A549 (cell line): Measurements from ENCODE around the gene GSKIP. TPM values are rescaled to one million over a fixed set of nuclear protein-coding genes. Genes with fewer than 3 reads are reported as not detected.

Source experiments
- ATAC-seq, 2 experiments: fragments of 200-7000 bp in 1 of 2; fragments of >200 bp in 1 of 2; cut with Nextera tagmentation in 1 of 2; cut with Tn5 transposase in 1 of 2; 3 replicates each; pipeline versions ENCODE4 v1.8.0 to v1.9.1; 2018 to 2020; ENCODE audit warnings: mild to moderate bottlenecking in 1 of 2, moderate library complexity in 1 of 2
- CTCF ChIA-PET: fragments of 300-600 bp; sonication (Branson Sonifier 250); formaldehyde crosslinking; extraction: SDS; loops from one replicate; lab custom pipeline; 2021; ENCODE audit warnings: antibody characterized with exemption, inconsistent platforms; lab: Yijun Ruan, JAX
- POLR2A ChIA-PET: fragments of 350-600 bp; formaldehyde crosslinking; extraction: SDS; loops from one replicate; lab custom pipeline; 2021; ENCODE audit warnings: antibody characterized with exemption, inconsistent platforms; lab: Yijun Ruan, JAX
- DNase-seq, 2 experiments: peaks; one replicate each; pipeline versions ENCODE4 v3.0.0 to v3.0.0-alpha.2; 2011 to 2016; ENCODE audit warnings: low read depth in 1 of 2, low spot score in 1 of 2
- FAIRE-seq: peaks from 2 replicates; lab custom pipeline; 2011; peaks lifted over from hg19 to GRCh38; lab: Jason Lieb, UNC
- H3K27ac ChIP-seq, 2 experiments: fragments of >200 bp; sonication (Bioruptor Twin); formaldehyde crosslinking; 3 replicates each; pipeline ENCODE4 v1.5.1; 2016 to 2017
- H3K4me1 ChIP-seq: fragments of >200 bp; sonication (Bioruptor Twin); formaldehyde crosslinking; 3 replicates; pipeline ENCODE4 v1.6.1; 2016
- H3K4me2 ChIP-seq: fragments of >200 bp; sonication (Bioruptor Twin); formaldehyde crosslinking; 3 replicates; pipeline ENCODE4 v1.6.1; 2016
- H3K4me3 ChIP-seq: fragments of >200 bp; sonication (Bioruptor Twin); formaldehyde crosslinking; 3 replicates; pipeline ENCODE4 v1.5.1; 2016
- H3K9me3 ChIP-seq: fragments of >200 bp; sonication (Bioruptor Twin); formaldehyde crosslinking; 3 replicates; pipeline ENCODE4 v1.6.1; 2016
- BHLHE40 ChIP-seq: IDR thresholded peaks from 2 replicates; pipeline ENCODE4 v1.6.1; 2012; ENCODE audit warnings: low read depth, low read length, inconsistent platforms
- CHD2 ChIP-seq: fragments of 150-350 bp; IDR thresholded peaks from 2 replicates; pipeline ENCODE4 v1.6.1; 2014; ENCODE audit warnings: low read length; ENCODE audit not compliant: partially characterized antibody
- EHMT2 ChIP-seq: fragments of 200-600 bp; sonication (generic); IDR thresholded peaks from 2 replicates; pipeline ENCODE4 v1.6.1; 2016; ENCODE audit warnings: antibody characterized with exemption, low read depth, mild to moderate bottlenecking, moderate library complexity
- EP300 ChIP-seq, 2 experiments: fragments of >200 bp; sonication (Bioruptor Twin); formaldehyde crosslinking; IDR thresholded peaks; 2 replicates in 1 of 2; 3 replicates in 1 of 2; pipeline ENCODE4 v1.6.1; 2016 to 2017
- FOXS1 ChIP-seq: fragments of 250-450 bp; sonication (Bioruptor Pico); IDR thresholded peaks from 2 replicates; pipeline ENCODE4 v1.5.0; 2020; ENCODE audit warnings: mild to moderate bottlenecking, moderate library complexity
- HEYL ChIP-seq: fragments of 250-450 bp; sonication (Bioruptor Pico); IDR thresholded peaks from 2 replicates; pipeline ENCODE4 v1.8.0; 2021; ENCODE audit warnings: mild to moderate bottlenecking, moderate library complexity
- KDM5A ChIP-seq: fragments of 200-600 bp; sonication (generic); IDR thresholded peaks from 2 replicates; pipeline ENCODE4 v1.6.1; 2016; ENCODE audit warnings: antibody characterized with exemption, mild to moderate bottlenecking
- MAFK ChIP-seq: fragments of 450-650 bp; IDR thresholded peaks from 2 replicates; pipeline ENCODE4 v1.6.1; 2014; ENCODE audit not compliant: partially characterized antibody
- NR3C1 ChIP-seq: fragments of >200 bp; sonication (Bioruptor Twin); formaldehyde crosslinking; IDR thresholded peaks from 3 replicates; pipeline ENCODE4 v1.6.1; 2017
- PHF8 ChIP-seq: fragments of 200-600 bp; sonication (generic); IDR thresholded peaks from 2 replicates; pipeline ENCODE4 v1.6.1; 2016; ENCODE audit warnings: low read depth, mild to moderate bottlenecking, antibody characterized with exemption, moderate library complexity, borderline replicate concordance
- POLR2AphosphoS2 ChIP-seq: conservative IDR thresholded peaks from 2 replicates; pipeline ENCODE4 v1.6.1; 2012; ENCODE audit warnings: low read length, improper control_type of control experiment, inconsistent platforms
- RNF2 ChIP-seq: fragments of 200-600 bp; sonication (generic); IDR thresholded peaks from 2 replicates; pipeline ENCODE4 v1.6.1; 2016; ENCODE audit warnings: low read depth, mild to moderate bottlenecking, antibody characterized with exemption, moderate library complexity, borderline replicate concordance
- SMC3 ChIP-seq: fragments of >200 bp; sonication (Bioruptor Twin); formaldehyde crosslinking; IDR thresholded peaks from 3 replicates; pipeline ENCODE4 v1.6.1; 2018; ENCODE audit warnings: inconsistent platforms
- SREBF2 ChIP-seq: fragments of 450-650 bp; IDR thresholded peaks from 2 replicates; pipeline ENCODE4 v1.6.1; 2014; ENCODE audit warnings: mild to moderate bottlenecking, moderate library complexity
- ZC3H11A ChIP-seq: fragments of 450-650 bp; IDR thresholded peaks from 2 replicates; pipeline ENCODE4 v1.6.1; 2014; ENCODE audit warnings: antibody characterized with exemption, mild to moderate bottlenecking
- ZNF302 ChIP-seq: fragments of 250-450 bp; sonication (Bioruptor Pico); IDR thresholded peaks from 2 replicates; pipeline ENCODE4 v1.9.0; 2021; ENCODE audit warnings: inconsistent platforms, mild to moderate bottlenecking, moderate library complexity
- ZSCAN20 ChIP-seq: fragments of 250-450 bp; sonication (Bioruptor Pico); IDR thresholded peaks from 2 replicates; pipeline ENCODE4 v1.8.0; 2022; ENCODE audit warnings: mild to moderate bottlenecking, moderate library complexity
- WGBS: methylation state at CpG from one replicate; pipeline ENCODE4 v1.1.6; 2017; ENCODE audit errors: missing lambda C conversion rate; 5-methylcytosine and 5-hydroxymethylcytosine counted together
- polyA plus RNA-seq, 4 experiments: library from polyadenylated mRNA; depleted of rRNA in 3 of 4; stranded (reverse); fragments of >200 nt; fragmentation: RNase III in 1 of 4; extraction: RNeasy Plus Mini Kit Qiagen cat#74134 plus additional on column Dnase treatment in 1 of 4; gene quantifications; 2 replicates in 3 of 4; 3 replicates in 1 of 4; pipeline ENCODE4 v1.2.3, GENCODE V29; 2011 to 2017
- TF ChIP-seq, protein P1 (sequence below): IDR thresholded peaks from 2 replicates; pipeline ENCODE4 v1.6.1; 2012; ENCODE audit warnings: low read depth, borderline replicate concordance
- TF ChIP-seq, protein P2 (sequence below): fragments of >200 bp; sonication (Bioruptor Twin); formaldehyde crosslinking; IDR thresholded peaks from 2 replicates; pipeline ENCODE4 v1.6.1; 2016
- TF ChIP-seq, protein P3 (sequence below): fragments of >200 bp; sonication (Bioruptor Twin); formaldehyde crosslinking; IDR thresholded peaks from 3 replicates; pipeline ENCODE4 v1.5.1; 2016
- TF ChIP-seq, protein P4 (sequence below): IDR thresholded peaks from 2 replicates; pipeline ENCODE4 v1.6.1; 2012

Gene GSKIP
- polyA plus RNA-seq, 2 of the 4 experiments (the other 2 are of a cell fraction), result 30.9 to 57.8 TPM

DNA sequence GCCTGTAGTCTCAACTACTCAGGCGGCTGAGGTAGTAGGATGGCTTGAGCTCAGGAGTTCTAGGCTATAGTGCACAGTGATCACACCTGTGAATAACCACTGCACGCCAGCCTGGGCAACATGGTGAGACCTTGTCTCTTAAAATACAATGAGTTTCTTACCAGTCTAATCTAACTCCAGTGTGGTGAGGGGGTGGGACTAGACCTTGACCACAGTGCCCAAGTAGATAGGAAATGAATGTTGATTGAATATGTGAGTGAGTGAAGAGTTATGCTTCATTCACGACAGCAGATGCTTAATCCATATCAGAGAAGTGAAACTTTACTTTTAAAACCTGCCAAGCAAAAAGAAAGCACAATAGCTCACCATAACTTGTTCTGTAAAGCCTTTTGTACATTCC, 17.4 kb downstream of the GSKIP start:
- DNase-seq, result no peak
- WGBS, result 86% methylated on average over 3 of the region's 3 CpGs
- CTCF ChIA-PET, result interaction anchor here (4.1 kb wide), 1 partner anchor 10 kb away, joined by 20 read pairs; the partner anchor contains the start of gene AK7
- Histone ChIP-seq H3K4me1 (peaks cover 5% of the 10 kb centered on the region; the same call in 1 of the 3 replicates), H3K9me3 (no peaks in the 10 kb centered on the region)
- TF ChIP-seq HEYL (CRISPR knock-in tag) (no peak), FOXS1 (no peak), EHMT2 (no peak), BHLHE40 (no peak), MAFK (no peak), SREBF2 (no peak), ZNF302 (CRISPR knock-in tag) (no peak)
- TF ChIP-seq, protein P1, sequence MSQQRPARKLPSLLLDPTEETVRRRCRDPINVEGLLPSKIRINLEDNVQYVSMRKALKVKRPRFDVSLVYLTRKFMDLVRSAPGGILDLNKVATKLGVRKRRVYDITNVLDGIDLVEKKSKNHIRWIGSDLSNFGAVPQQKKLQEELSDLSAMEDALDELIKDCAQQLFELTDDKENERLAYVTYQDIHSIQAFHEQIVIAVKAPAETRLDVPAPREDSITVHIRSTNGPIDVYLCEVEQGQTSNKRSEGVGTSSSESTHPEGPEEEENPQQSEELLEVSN, result no peak
- TF ChIP-seq, all 56 proteins: peak for 0
- no peak overlapping the region for H3K27ac ChIP-seq
- no peak overlapping the region for H3K4me3 ChIP-seq
- POLR2A ChIA-PET, result no interaction called here
- ATAC-seq (no peak), FAIRE-seq (no peak)
- no peak overlapping the region for H3K4me2 ChIP-seq

DNA sequence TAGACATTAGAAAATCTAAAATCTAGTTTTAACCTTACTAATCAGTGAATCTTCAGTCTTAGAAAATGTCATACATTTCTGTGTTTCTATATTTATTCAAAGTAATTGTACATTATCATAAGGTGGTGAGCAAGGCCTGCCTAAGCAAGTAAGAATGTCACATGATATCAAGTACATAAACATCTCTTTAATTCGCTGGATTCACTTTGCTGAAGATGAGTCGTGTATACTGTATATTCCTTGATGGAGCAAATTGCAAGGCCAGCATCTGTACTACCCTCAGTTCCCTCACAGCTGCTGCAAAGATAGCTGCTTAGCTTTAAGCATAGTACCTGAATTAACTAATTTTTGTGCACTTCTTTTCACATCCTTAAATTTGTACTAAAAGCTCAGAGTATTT, 20.1 kb downstream of the GSKIP start:
- H3K4me3 ChIP-seq, result no peak overlapping the region
- H3K4me2 ChIP-seq, result no peak overlapping the region
- H3K9me3 ChIP-seq, result no peaks in the 10 kb centered on the region
- ATAC-seq, result no peak
- 55% methylated on average over 2 of the region's 2 CpGs for WGBS
- CTCF ChIA-PET, result interaction anchor here (1.7 kb wide), 1 partner anchor 283 kb away, joined by 5 read pairs; no protein-coding TSS in a partner anchor
- no peak for FAIRE-seq
- H3K4me1 ChIP-seq, result no peaks in the 10 kb centered on the region
- POLR2A ChIA-PET, result no interaction called here
- no peak for DNase-seq
- no peak overlapping the region for H3K27ac ChIP-seq
- no peak for TF ChIP-seq KDM5A
- no peak for TF ChIP-seq PHF8
- TF ChIP-seq, protein P2, sequence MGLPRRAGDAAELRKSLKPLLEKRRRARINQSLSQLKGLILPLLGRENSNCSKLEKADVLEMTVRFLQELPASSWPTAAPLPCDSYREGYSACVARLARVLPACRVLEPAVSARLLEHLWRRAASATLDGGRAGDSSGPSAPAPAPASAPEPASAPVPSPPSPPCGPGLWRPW, result no peak
- TF ChIP-seq EP300 (IDR thresholded peaks at IDR 0.05), result no peak
- TF ChIP-seq RNF2, result no peak
- TF ChIP-seq NR3C1, result no peak
- TF ChIP-seq, protein P1, result no peak
- TF ChIP-seq, protein P3, sequence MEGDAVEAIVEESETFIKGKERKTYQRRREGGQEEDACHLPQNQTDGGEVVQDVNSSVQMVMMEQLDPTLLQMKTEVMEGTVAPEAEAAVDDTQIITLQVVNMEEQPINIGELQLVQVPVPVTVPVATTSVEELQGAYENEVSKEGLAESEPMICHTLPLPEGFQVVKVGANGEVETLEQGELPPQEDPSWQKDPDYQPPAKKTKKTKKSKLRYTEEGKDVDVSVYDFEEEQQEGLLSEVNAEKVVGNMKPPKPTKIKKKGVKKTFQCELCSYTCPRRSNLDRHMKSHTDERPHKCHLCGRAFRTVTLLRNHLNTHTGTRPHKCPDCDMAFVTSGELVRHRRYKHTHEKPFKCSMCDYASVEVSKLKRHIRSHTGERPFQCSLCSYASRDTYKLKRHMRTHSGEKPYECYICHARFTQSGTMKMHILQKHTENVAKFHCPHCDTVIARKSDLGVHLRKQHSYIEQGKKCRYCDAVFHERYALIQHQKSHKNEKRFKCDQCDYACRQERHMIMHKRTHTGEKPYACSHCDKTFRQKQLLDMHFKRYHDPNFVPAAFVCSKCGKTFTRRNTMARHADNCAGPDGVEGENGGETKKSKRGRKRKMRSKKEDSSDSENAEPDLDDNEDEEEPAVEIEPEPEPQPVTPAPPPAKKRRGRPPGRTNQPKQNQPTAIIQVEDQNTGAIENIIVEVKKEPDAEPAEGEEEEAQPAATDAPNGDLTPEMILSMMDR, result no peak
- no peak for TF ChIP-seq ZSCAN20 (CRISPR knock-in tag)
- no peak for TF ChIP-seq SMC3
- TF ChIP-seq, protein P4, sequence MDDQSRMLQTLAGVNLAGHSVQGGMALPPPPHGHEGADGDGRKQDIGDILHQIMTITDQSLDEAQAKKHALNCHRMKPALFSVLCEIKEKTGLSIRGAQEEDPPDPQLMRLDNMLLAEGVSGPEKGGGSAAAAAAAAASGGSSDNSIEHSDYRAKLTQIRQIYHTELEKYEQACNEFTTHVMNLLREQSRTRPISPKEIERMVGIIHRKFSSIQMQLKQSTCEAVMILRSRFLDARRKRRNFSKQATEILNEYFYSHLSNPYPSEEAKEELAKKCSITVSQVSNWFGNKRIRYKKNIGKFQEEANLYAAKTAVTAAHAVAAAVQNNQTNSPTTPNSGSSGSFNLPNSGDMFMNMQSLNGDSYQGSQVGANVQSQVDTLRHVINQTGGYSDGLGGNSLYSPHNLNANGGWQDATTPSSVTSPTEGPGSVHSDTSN, result no peak
- TF ChIP-seq ZC3H11A, result no peak
- TF ChIP-seq CHD2, result no peak
- TF ChIP-seq POLR2AphosphoS2, result no peak
